Neural cell (in vitro differentiated cells): Measurements from ENCODE around the gene ERVW-1.

Experiments used
- EZH2 ChIP-seq: fragments of 200-600, 300-800 bp; shearing (Covaris generic), sonication (generic); IDR thresholded peaks from 2 replicates; pipeline ENCODE4 v1.6.1; 2014; ENCODE audit warnings: antibody characterized with exemption, low read length, borderline replicate concordance, mild to moderate bottlenecking; ENCODE audit not compliant: insufficient read depth, poor library complexity, severe bottlenecking
- MXI1 ChIP-seq: fragments of 450-650 bp; conservative IDR thresholded peaks from 2 replicates; pipeline ENCODE4 v1.6.1; 2014; ENCODE audit warnings: antibody characterized with exemption, mild to moderate bottlenecking; ENCODE audit not compliant: poor library complexity, severe bottlenecking
- POLR2AphosphoS5 ChIP-seq: IDR thresholded peaks from 2 replicates; pipeline ENCODE4 v1.6.1; 2012

- TF ChIP-seq POLR2AphosphoS5 (no peak), EZH2 (no peak), MXI1 (no peak)
Observed at GRCh38 chr7:92448205-92448747, 29.5 kb downstream of the ERVW-1 start.
